Keratinocyte (primary cell): Measurements from ENCODE around the gene PISD. TPM values are rescaled to one million over a fixed set of nuclear protein-coding genes. Genes with fewer than 3 reads are reported as not detected.

Experiments
- DNase-seq: peaks from one replicate; pipeline ENCODE4 v3.0.0-alpha.2; 2011; ENCODE audit warnings: low read depth, missing footprints, low spot score
- FAIRE-seq: peaks from 2 replicates; lab custom pipeline; 2011; peaks lifted over from hg19 to GRCh38; lab: Jason Lieb, UNC
- H2AFZ ChIP-seq: 2 replicates; pipeline ENCODE4 v1.6.0; 2012; ENCODE audit warnings: low read length, control low read depth, inconsistent platforms; ENCODE audit not compliant: control insufficient read depth
- H3K27ac ChIP-seq: 2 replicates; pipeline ENCODE4 v1.5.1; 2011; ENCODE audit warnings: low read length; ENCODE audit not compliant: control insufficient read depth, insufficient read depth
- H3K27me3 ChIP-seq: 3 replicates; pipeline ENCODE4 v1.6.0; 2011; ENCODE audit warnings: low read length; ENCODE audit not compliant: control insufficient read depth, insufficient read depth; ENCODE audit errors: extremely low read depth
- H3K36me3 ChIP-seq, 2 experiments: 2 replicates in 1 of 2; 3 replicates in 1 of 2; pipeline ENCODE4 v1.5.1; 2011; ENCODE audit warnings: low read length in 2 of 2, mild to moderate bottlenecking in 1 of 2; ENCODE audit not compliant: control insufficient read depth in 2 of 2, insufficient read depth in 2 of 2; ENCODE audit errors: extremely low read depth in 1 of 2
- H3K4me1 ChIP-seq: 3 replicates; pipeline ENCODE4 v1.5.1; 2011; ENCODE audit warnings: low read length; ENCODE audit not compliant: control insufficient read depth, insufficient read depth; ENCODE audit errors: extremely low read depth
- H3K4me2 ChIP-seq: 3 replicates; pipeline ENCODE4 v1.6.0; 2011; ENCODE audit warnings: low read depth, low read length; ENCODE audit not compliant: control insufficient read depth, insufficient read depth; ENCODE audit errors: extremely low read depth
- H3K4me3 ChIP-seq, 3 experiments: fragments of 200-600 bp in 1 of 3; sonication (generic) in 1 of 3; 2 replicates in 2 of 3; 3 replicates in 1 of 3; pipeline ENCODE4 v1.5.1; 2011 to 2016; ENCODE audit warnings: low read length in 3 of 3, mild to moderate bottlenecking in 3 of 3, control low read depth in 2 of 3, inconsistent platforms in 1 of 3, low read depth in 1 of 3, mixed read lengths in 1 of 3, mixed run types in 1 of 3, moderate library complexity in 1 of 3; ENCODE audit not compliant: control insufficient read depth in 2 of 3, insufficient read depth in 2 of 3; ENCODE audit errors: extremely low read depth in 1 of 3
- H3K79me2 ChIP-seq: 2 replicates; pipeline ENCODE4 v1.6.0; 2012; ENCODE audit warnings: low read length; ENCODE audit not compliant: control insufficient read depth, insufficient read depth
- H3K9ac ChIP-seq: 3 replicates; pipeline ENCODE4 v1.6.0; 2011; ENCODE audit warnings: low read length; ENCODE audit not compliant: control insufficient read depth, insufficient read depth; ENCODE audit errors: extremely low read depth
- H3K9me1 ChIP-seq: 3 replicates; pipeline ENCODE4 v1.6.0; 2011; ENCODE audit warnings: low read length; ENCODE audit not compliant: control insufficient read depth, insufficient read depth; ENCODE audit errors: extremely low read depth
- H3K9me3 ChIP-seq: 2 replicates; pipeline ENCODE4 v1.5.1; 2012; ENCODE audit warnings: low read depth, low read length; ENCODE audit not compliant: control insufficient read depth
- H4K20me1 ChIP-seq: 3 replicates; pipeline ENCODE4 v1.6.0; 2011; ENCODE audit warnings: low read length; ENCODE audit not compliant: control insufficient read depth, insufficient read depth; ENCODE audit errors: extremely low read depth
- EZH2 ChIP-seq: IDR thresholded peaks from one replicate; pipeline ENCODE4 v1.6.1; 2012; ENCODE audit warnings: inconsistent platforms, mild to moderate bottlenecking, low read length, moderate library complexity
- dilution Hi-C: fragments of 300-500 bp; cut with MboI; formaldehyde crosslinking; loops from one replicate; pipeline ENCODE4 v1.7.0; 2020; ENCODE audit warnings: low sequenced_read_pairs; ENCODE audit not compliant: extremely low pct_ligation_motif_present
- polyA plus RNA-seq, 5 experiments: library from polyadenylated mRNA; depleted of rRNA in 3 of 5; stranded (reverse) in 3 of 5; stranded (forward) in 1 of 5; unstranded in 1 of 5; fragments of >200 nt; gene quantifications; 1 replicate in 1 of 5; 2 replicates in 3 of 5; 3 replicates in 1 of 5; pipeline versions ENCODE4 v1.2.1 to v1.2.3, GENCODE V29; 2011 to 2012; ENCODE audit warnings: missing spikeins in 2 of 5, low read depth in 1 of 5, low replicate concordance in 1 of 5
- TF ChIP-seq, protein P1 (sequence below), 3 experiments: IDR thresholded peaks in 1 of 3; conservative IDR thresholded peaks in 1 of 3; optimal IDR thresholded peaks in 1 of 3; 2 replicates in 2 of 3; 3 replicates in 1 of 3; pipeline versions ENCODE3 to v1.5.1; 2011; ENCODE audit warnings: low read length in 3 of 3, mild to moderate bottlenecking in 3 of 3, moderate library complexity in 2 of 3, control low read depth in 1 of 3, inconsistent platforms in 1 of 3; ENCODE audit not compliant: insufficient read depth in 2 of 3; ENCODE audit errors: extremely low read depth in 1 of 3

Gene PISD
- polyA plus RNA-seq, 1 donor (not counting 4 experiments of a cell fraction or from before 2014, with no cell fraction given), result 25.5 TPM

- Histone ChIP-seq H3K4me3 (no peak overlapping the region), H3K36me3 (peaks cover 6 to 7% of the 10 kb centered on the region in 2 experiments), H2AFZ (no peak overlapping the region), H3K4me2 (no peak overlapping the region), H3K9me1 (no peaks in the 10 kb centered on the region), H3K4me1 (peaks cover 3% of the 10 kb centered on the region), H3K27ac (no peak overlapping the region), H3K27me3 (no peaks in the 10 kb centered on the region), H3K9me3 (no peaks in the 10 kb centered on the region), H3K79me2 (peaks cover 87% of the 10 kb centered on the region), H4K20me1 (peaks cover 12% of the 10 kb centered on the region), H3K9ac (no peak overlapping the region)
- TF ChIP-seq, protein P1, sequence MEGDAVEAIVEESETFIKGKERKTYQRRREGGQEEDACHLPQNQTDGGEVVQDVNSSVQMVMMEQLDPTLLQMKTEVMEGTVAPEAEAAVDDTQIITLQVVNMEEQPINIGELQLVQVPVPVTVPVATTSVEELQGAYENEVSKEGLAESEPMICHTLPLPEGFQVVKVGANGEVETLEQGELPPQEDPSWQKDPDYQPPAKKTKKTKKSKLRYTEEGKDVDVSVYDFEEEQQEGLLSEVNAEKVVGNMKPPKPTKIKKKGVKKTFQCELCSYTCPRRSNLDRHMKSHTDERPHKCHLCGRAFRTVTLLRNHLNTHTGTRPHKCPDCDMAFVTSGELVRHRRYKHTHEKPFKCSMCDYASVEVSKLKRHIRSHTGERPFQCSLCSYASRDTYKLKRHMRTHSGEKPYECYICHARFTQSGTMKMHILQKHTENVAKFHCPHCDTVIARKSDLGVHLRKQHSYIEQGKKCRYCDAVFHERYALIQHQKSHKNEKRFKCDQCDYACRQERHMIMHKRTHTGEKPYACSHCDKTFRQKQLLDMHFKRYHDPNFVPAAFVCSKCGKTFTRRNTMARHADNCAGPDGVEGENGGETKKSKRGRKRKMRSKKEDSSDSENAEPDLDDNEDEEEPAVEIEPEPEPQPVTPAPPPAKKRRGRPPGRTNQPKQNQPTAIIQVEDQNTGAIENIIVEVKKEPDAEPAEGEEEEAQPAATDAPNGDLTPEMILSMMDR (optimal IDR thresholded peaks at IDR 0.05 in 1 of 3, IDR thresholded peaks at IDR 0.05 in 1 of 3, conservative IDR thresholded peaks at IDR 0.05 in 1 of 3; ENCODE audit: extremely low read depth in 1 of 3, insufficient read depth in 2 of 3, low read length in 3 of 3), result no peak
- TF ChIP-seq EZH2, result no peak
- FAIRE-seq (no peak), DNase-seq (no peak)
- dilution Hi-C loops, result no loop called here
Measured at GRCh38 chr22:31635638-31636306, 26.2 kb downstream of the PISD start.

DNA sequence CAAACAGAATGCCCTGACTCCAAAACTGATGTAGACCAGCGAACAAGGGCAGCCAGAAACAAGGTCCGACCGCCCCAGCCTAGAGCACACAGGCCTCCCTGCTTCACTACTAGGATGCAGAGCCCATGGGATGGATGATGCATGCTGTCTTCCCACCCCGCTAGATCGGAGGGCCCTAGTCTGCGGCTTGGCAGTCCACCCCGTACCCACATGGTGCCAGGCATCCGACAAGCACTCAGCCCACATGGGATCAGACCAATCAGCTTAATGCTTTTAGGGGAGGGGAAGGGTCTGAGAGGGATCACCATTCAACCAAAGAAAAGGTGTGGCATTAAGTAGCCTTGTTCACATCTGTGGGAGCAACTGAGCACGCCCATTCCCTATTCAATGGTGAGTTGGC, 30.6 kb downstream of the PISD start:
- no peak for TF ChIP-seq EZH2
- TF ChIP-seq, protein P1 (optimal IDR thresholded peaks at IDR 0.05 in 1 of 3, IDR thresholded peaks at IDR 0.05 in 1 of 3, conservative IDR thresholded peaks at IDR 0.05 in 1 of 3; ENCODE audit: extremely low read depth in 1 of 3, insufficient read depth in 2 of 3, low read length in 3 of 3), result no peak
- FAIRE-seq (no peak), DNase-seq (no peak)
- Histone ChIP-seq H3K36me3 (peaks cover 6 to 27% of the 10 kb centered on the region in 2 experiments), H3K4me1 (peaks cover 12% of the 10 kb centered on the region), H4K20me1 (peaks cover 25% of the 10 kb centered on the region), H3K27me3 (no peaks in the 10 kb centered on the region), H3K9me1 (peaks cover 2% of the 10 kb centered on the region), H3K27ac (peak overlapping the region; percentile 80), H3K4me2 (peak overlapping the region; percentile 68), H3K9ac (no peak overlapping the region), H3K4me3 (no peak overlapping the region), H3K79me2 (peaks cover 91% of the 10 kb centered on the region), H2AFZ (no peak overlapping the region), H3K9me3 (no peaks in the 10 kb centered on the region)
- dilution Hi-C loops, result no loop called here
